ENCODE data around the gene RAD21L1.

DNA sequence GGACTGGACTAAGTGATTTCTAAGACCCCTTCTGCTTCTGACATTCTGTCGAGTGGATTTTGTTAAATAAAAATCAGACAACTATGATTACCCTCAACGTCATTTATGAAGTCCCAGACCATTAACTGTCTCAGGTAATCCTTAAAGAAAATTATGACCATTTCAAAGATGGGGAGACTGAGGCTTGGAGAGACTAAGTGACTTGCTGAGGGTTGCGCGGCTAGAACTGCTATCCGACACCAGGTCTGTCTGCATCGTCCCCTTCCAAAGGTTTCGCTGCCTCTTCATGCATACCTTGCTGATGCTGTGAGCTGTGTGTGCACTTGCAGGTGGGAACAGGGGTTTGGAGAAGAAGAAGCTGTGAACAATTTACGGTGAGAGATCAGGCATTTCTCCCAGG, 43.4 kb downstream of the RAD21L1 start:
- TF ChIP-seq, protein P1, sequence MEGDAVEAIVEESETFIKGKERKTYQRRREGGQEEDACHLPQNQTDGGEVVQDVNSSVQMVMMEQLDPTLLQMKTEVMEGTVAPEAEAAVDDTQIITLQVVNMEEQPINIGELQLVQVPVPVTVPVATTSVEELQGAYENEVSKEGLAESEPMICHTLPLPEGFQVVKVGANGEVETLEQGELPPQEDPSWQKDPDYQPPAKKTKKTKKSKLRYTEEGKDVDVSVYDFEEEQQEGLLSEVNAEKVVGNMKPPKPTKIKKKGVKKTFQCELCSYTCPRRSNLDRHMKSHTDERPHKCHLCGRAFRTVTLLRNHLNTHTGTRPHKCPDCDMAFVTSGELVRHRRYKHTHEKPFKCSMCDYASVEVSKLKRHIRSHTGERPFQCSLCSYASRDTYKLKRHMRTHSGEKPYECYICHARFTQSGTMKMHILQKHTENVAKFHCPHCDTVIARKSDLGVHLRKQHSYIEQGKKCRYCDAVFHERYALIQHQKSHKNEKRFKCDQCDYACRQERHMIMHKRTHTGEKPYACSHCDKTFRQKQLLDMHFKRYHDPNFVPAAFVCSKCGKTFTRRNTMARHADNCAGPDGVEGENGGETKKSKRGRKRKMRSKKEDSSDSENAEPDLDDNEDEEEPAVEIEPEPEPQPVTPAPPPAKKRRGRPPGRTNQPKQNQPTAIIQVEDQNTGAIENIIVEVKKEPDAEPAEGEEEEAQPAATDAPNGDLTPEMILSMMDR (IDR thresholded peaks at IDR 0.05; ENCODE audit: low read depth, low read length, missing input control), result no peak
- TF ChIP-seq RAD21 (IDR thresholded peaks at IDR 0.05) (no peak), SP1 (IDR thresholded peaks at IDR 0.05) (no peak), TAF1 (conservative IDR thresholded peaks at IDR 0.05) (no peak), EGR1 (IDR thresholded peaks at IDR 0.05; ENCODE audit: low read depth in 2 of 2) (no peak)
- TF ChIP-seq, protein P2, sequence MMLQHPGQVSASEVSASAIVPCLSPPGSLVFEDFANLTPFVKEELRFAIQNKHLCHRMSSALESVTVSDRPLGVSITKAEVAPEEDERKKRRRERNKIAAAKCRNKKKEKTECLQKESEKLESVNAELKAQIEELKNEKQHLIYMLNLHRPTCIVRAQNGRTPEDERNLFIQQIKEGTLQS (IDR thresholded peaks at IDR 0.05), result no peak

Data from liver (tissue), 3 donors.